ENCODE results near the gene CAPN13.

The CAPN13 gene

DNA sequence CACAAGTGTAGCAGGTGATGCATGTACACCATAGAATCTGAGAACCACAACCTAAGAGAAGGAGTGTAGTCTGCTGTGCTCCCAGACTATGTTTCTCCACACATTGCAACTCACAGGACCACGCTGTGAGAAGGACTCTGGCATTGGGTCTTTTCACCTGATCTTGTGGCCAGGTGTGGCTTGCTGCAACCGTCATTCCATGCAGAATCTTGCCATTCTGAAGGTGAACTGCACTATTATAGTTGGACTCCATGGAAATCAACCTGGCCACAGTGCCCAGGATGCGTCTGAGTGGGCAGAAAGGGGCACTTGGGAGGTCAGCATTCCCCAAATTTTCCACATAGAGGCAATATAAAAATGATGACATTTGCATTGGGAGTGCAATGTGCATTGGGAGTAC, 122.2 kb downstream of the CAPN13 start:
- FAIRE-seq (no peak), DNase-seq (ENCODE audit: insufficient read length, low spot score) (no peak)

- no peak for DNase-seq (ENCODE audit: insufficient read length, low spot score)
- no peak for FAIRE-seq
These were observed 122.7 kb downstream of the CAPN13 start for GRCh38 chr2:30684516-30684915.

DNA sequence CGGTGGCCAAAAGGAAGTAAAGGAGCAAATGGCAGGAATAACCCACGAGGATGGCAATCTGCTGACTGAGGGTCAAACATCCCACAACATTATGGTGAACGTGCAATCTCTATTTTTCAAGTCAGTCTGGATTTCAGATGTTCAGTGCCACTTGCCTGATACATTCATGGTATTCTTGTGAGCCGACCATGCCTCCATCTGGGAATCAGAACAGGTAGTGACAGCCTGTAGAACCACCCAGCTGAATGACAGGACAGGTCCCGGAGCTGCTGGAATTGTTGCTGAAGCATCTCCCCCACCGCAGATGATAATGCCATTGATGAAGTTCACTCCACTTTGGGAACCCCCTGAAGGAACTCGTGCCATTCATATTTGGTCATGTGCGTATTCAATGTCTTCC, 123.2 kb downstream of the CAPN13 start:
- no peak for DNase-seq (ENCODE audit: insufficient read length, low spot score)
- no peak for FAIRE-seq

- no peak for FAIRE-seq
These were observed 123.8 kb downstream of the CAPN13 start for GRCh38 chr2:30683236-30683956.

GRCh38 chr2:30681022-30681421, 126.2 kb downstream of the CAPN13 start:
- no peak for DNase-seq (ENCODE audit: insufficient read length, low spot score)
- FAIRE-seq, result no peak

More at GRCh38 chr2:30683236-30683956, 123.8 kb downstream of the CAPN13 start:
- no peak for DNase-seq (ENCODE audit: insufficient read length, low spot score)

GRCh38 chr2:30680121-30680520, 127.1 kb downstream of the CAPN13 start:
- FAIRE-seq, result no peak
- no peak for DNase-seq (ENCODE audit: insufficient read length, low spot score)

- no peak for DNase-seq (ENCODE audit: insufficient read length, low spot score)
- no peak for FAIRE-seq
These were observed 127.7 kb downstream of the CAPN13 start for GRCh38 chr2:30679426-30680088.

DNA sequence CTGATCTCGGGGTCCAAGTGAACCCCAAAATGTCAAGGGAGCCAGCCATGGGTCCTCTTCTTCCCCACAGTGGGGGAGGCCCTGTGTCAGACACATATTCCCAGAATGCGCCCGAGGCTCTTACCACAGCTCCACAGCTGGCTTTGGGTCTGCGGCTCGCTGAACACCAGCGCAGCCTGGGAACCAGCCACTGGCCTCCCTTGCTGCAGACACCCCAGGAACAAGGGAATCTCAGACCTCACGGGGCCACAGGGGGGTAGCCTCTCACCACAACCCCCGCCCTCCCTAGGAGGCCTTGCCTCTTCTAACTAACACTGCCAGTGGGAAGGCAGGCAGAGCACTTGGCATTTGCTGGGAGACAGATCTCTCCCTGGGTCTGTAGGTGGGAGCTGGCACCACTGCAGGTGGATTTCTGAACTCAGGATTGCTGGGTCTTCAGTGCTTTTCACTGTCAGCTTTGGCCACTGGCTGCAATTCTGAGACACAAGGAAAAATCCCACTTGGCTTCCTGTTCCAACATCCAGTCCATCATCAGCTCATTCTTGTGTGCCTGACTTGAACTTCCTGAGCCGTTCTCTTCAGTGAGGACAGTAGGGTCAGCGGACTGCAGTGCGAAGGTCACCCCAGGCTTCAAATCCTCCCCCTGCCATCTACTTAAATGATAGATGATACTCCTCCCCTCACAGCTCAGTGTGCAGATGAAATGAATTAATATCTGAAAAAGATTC, 128.7 kb downstream of the CAPN13 start:
- FAIRE-seq, result no peak
- no peak for DNase-seq (ENCODE audit: insufficient read length, low spot score)

GRCh38 chr2:30677861-30678385, 129.3 kb downstream of the CAPN13 start:
- FAIRE-seq (no peak), DNase-seq (ENCODE audit: insufficient read length, low spot score) (no peak)

GRCh38 chr2:30677231-30677630, 130.0 kb downstream of the CAPN13 start:
- FAIRE-seq, result no peak
- DNase-seq (ENCODE audit: insufficient read length, low spot score), result no peak

- no peak for FAIRE-seq
- no peak for DNase-seq (ENCODE audit: insufficient read length, low spot score)
These were observed 131.5 kb downstream of the CAPN13 start for GRCh38 chr2:30675758-30676157.

- FAIRE-seq, result no peak
These were observed 134.1 kb downstream of the CAPN13 start for GRCh38 chr2:30673127-30673526.

More at GRCh38 chr2:30673127-30673526, 134.1 kb downstream of the CAPN13 start:
- no peak for DNase-seq (ENCODE audit: insufficient read length, low spot score)
